HG03521 (cell line): ENCODE results near the gene B4GALT2.

Experiments used
- ATAC-seq: cut with Tn5 transposase; IDR thresholded peaks from one replicate; pipeline ENCODE4 v1.9.1; 2021; ENCODE audit warnings: mild to moderate bottlenecking, moderate library complexity; ENCODE audit not compliant: unreplicated experiment

B4GALT2 gene

DNA sequence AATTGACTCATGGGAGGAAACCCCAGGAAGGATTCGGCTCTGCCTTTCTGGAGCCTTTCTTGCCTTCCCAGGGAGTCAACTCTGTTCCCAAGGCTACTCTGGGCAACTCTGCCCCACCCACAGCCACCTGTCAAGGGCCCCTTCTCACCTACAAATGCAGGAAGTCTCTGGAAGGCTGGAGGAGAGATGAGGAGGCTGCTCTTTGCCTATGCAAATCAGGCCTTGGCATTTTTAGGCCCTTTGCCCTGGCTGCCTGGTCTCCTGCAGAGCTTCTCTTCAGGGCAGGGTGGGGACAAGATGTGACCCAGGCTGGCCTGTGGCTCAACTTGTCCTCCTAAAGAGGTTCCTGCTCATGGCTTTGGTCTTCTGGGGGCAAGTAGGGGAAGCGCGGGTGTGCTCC, 46.8 kb downstream of the B4GALT2 start:
- no peak for ATAC-seq

DNA sequence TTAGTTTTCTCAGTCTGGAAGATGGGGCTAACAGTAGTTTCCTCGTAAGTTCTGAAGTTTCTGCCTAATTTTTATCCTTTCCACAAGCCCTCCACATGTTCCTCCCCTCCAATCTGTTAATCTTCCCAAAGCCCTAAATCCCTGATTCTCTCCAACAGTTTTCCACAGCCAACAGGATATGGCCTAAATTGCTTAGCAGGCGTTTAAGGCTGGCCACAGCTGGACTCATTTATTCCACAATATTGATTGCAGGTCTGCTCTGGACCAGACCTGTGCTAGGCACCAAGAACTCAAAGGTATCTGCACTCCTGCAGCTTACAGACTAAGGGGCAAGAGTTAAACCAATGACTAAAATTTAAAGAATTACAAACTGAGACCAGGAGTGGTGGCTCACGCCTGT, 48.3 kb downstream of the B4GALT2 start:
- no peak for ATAC-seq

DNA sequence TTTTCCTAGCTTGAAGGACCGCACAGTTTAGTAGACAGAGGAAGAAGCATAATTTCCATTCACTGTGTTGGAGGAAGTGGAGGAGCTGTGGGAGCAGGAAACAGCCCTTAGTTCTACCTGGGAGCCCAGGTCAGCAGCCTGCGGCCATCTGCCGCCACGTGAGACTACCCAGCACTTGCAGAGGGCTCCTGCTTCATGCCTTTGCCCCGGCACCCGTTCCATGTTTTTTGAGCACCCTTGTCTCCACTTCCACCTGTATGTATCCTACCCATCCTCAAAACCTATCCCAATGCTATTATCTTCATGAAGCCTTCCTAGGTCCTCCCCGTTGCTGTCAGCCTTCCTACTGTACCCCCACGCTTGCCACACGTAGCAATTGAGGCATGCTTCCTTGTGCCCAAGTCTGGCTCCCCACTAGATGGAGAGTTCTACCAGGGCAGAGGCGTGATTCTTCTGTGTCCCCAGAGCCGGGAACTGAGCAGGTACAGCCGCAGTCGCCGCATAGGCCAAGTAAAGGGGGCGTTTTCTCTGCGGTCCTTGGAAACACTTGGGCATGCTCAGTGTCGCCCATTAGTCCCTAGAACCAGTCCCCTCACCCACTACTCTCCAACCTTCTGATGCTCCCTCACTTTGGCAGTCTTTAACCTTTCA, 50.4 kb downstream of the B4GALT2 start:
- ATAC-seq = peak; percentile 18

DNA sequence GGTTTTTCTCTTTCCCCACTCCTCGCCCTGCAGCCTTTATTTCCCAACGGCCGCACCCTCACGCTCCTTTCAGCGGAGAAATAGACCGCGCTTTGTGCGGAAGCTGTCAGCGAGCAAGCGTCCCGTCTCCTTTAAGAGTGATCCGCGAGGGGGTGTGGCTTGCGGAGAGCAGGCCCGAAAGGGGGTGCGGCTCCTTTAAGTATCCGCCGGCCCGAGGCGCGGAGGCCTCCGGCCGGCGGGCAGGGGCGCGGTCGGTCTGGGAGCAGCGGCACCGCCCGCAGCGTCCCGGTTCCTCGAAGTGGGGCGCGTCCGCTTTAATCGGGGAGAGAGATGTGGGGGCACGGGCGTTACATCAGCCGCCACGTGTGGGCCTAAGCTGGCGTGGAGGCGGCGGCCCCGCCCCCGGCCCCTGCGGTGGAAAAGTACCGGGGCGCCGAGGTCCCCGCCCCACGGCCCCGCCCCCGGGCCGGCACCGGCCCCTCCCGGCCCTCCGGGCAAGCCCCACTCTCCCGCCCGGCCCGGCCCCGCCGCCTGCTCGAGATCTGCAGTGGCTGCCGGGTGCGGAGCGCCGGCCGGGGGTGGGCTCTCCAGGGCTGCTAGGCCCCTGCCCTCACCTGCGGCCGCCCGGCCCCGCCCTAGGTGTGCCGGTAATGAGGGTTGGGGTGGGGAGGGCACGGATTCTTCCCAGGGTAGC, 51.0 kb downstream of the B4GALT2 start:
- ATAC-seq = peak; percentile 70

- ATAC-seq = peak; percentile 19
Measured at GRCh38 chr1:44030605-44031251, 51.7 kb downstream of the B4GALT2 start.

- ATAC-seq = no peak
Measured at GRCh38 chr1:44031252-44032169, 52.5 kb downstream of the B4GALT2 start, which contains the start of gene SLC6A9. Gene SLC6A9 (minus strand): TSS chr1:44031462. CDS start chr1:44024277, 7,185 bp downstream.

- no peak for ATAC-seq
Measured at GRCh38 chr1:44032170-44032790, 53.3 kb downstream of the B4GALT2 start.

- ATAC-seq = no peak
Measured at GRCh38 chr1:44033041-44033575, 54.1 kb downstream of the B4GALT2 start.

GRCh38 chr1:44033756-44034155, 54.7 kb downstream of the B4GALT2 start:
- ATAC-seq = no peak

GRCh38 chr1:44034423-44034822, 55.4 kb downstream of the B4GALT2 start:
- ATAC-seq = no peak

DNA sequence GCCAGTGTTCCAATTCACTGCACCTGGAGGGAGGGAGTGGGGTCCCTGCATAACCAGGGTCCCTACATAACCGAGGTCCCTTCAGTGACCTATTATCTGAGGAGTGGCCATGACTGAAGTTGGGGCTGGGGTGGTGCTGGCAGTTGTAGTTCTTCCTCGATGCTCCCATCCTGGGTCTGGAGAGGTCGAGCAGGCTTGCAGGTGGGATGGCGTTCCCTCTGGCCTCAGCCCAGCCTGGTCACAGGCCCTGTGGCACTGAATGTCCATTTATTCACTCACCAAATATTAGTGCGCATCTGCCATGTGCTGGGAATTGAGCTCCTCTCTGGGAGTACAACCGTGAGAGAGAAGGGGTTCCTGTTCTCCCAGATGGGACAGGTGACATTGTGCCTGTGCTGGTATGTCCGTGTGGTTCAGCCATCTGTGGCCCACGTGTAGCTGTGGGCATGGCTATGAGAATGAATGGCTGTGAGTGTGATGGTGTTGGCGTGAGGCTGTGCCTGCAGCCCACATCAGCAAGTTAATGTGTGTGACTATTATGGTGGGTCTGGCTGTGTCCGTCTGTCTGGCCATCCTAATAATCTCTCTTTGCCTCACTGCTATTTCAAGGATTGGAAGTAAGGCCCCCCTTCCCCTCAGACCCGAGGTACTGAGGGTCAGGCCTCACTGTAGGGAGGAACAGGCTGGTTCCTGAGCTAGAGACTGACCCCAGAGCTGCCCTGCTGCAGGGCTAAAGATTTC, 56.1 kb downstream of the B4GALT2 start:
- ATAC-seq = no peak

DNA sequence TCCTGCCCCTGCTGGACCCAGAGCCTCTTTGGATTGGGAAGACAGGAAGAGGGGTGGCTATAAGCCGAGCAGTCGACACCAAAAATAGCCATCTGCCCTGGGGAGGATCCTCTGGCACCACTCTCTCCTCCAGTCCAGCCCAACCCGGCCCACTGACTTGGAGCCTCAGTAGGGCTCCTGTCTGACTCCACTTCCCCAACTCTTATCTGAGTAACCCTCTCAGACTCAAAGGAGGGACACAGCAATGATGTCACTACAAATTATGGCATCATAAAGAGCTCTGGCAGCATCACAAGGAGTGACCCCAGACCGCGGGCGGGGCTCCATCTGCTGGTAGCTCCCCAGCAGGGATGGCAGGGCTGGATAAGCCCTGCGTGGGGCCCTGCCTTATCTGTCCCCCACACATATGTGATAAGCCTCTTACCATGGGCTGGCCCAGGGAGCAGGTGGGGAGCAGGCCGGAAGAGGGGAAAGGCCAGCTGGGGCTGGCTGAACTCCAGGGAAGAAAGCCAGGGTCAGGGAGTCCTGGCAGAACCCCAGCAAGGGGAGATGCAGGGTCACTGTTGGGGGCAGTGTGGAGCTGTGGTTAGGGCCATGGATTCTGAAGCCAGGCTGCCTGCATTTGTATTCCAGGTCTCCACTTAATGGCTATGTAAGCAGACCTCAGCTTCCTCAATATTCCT, 56.9 kb downstream of the B4GALT2 start:
- no peak for ATAC-seq

- ATAC-seq = no peak
Measured at GRCh38 chr1:44036409-44037139, 57.6 kb downstream of the B4GALT2 start.

GRCh38 chr1:44037154-44037553, 58.1 kb downstream of the B4GALT2 start:
- ATAC-seq = no peak

- no peak for ATAC-seq
Measured at GRCh38 chr1:44038876-44039657, 60.1 kb downstream of the B4GALT2 start.

DNA sequence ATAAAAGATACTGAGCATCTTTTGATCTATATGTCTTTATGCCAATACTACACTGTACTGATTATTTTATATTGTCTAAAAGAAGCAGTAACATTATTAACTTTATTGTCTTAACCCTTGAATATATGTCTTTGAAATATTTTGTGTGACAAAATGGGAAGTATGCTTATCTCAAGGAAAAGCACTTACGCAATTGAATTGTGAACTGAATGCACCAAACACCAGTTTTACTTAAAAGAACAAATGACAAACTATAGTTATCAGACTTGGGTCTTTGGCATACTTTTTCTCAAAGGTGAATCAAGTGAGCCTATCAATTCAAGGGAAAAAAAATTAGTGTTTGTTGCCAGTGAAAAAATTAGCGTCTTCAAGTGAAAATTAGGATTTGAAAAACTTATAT, 61.4 kb downstream of the B4GALT2 start:
- ATAC-seq = no peak
